Prostate gland (tissue), 2 donors: ENCODE results near the gene PNMT. TPM values are rescaled to one million over a fixed set of nuclear protein-coding genes. Genes with fewer than 3 reads are reported as not detected.
A peak's percentile ranks its signal among the peaks of the same experiment; 100 is the strongest.

Source experiments
- DNase-seq: peaks from one replicate; pipeline ENCODE4 v3.0.0-alpha.2; 2019; ENCODE audit warnings: low spot score
- H3K27ac ChIP-seq, 2 donors: fragments of 200-600 bp; sonication (generic); 2 replicates each; pipeline ENCODE4 v1.5.1; 2017 to 2019
- H3K27me3 ChIP-seq: fragments of 200-600 bp; sonication (generic); replicated peaks from 2 replicates; pipeline ENCODE4 v1.5.1; 2019; ENCODE audit not compliant: insufficient read depth
- H3K36me3 ChIP-seq, 2 donors: fragments of 200-600 bp; sonication (generic); 1 replicate in 1 of 2; 2 replicates in 1 of 2; pipeline versions ENCODE4 v1.5.1 to v1.8.1; 2017 to 2019
- H3K4me1 ChIP-seq: fragments of 200-600 bp; sonication (generic); replicated peaks from 2 replicates; pipeline ENCODE4 v1.5.1; 2019
- H3K4me3 ChIP-seq, 2 donors: fragments of 200-600 bp; sonication (generic); 2 replicates each; pipeline ENCODE4 v1.5.1; 2017 to 2019
- H3K9me3 ChIP-seq: fragments of 200-600 bp; sonication (generic); 2 replicates; pipeline ENCODE4 v1.5.1; 2017
- POLR2A ChIP-seq: fragments of 450-650 bp; IDR thresholded peaks from one replicate; pipeline ENCODE4 v1.6.1; 2016; ENCODE audit warnings: antibody characterized with exemption, mild to moderate bottlenecking
- POLR2AphosphoS5 ChIP-seq: sonication (generic); formaldehyde crosslinking; IDR thresholded peaks from one replicate; pipeline ENCODE4 v1.6.1; 2017; ENCODE audit warnings: antibody characterized with exemption
- WGBS: methylation state at CpG from one replicate; pipeline ENCODE4 v1.1.5; 2018; 5-methylcytosine and 5-hydroxymethylcytosine counted together
- intact Hi-C: fragments of 100-400 bp; cut with DNase I; formaldehyde crosslinking; loops from one replicate; pipeline ENCODE4 v1.14.2; 2022
- total RNA-seq, 2 donors: library from RNA; depleted of rRNA; stranded (reverse); fragments of >200 nt; gene quantifications; one replicate each; pipeline ENCODE4 v1.1.0, GENCODE V29; 2016
- TF ChIP-seq, protein P1 (sequence below), 4 experiments: fragments of 200-600 bp in 2 of 4; fragments of 450-650 bp in 2 of 4; sonication (generic) in 2 of 4; IDR thresholded peaks; 1 replicate in 3 of 4; 2 replicates in 1 of 4; pipeline ENCODE4 v1.5.1; 2016 to 2019; ENCODE audit warnings: antibody characterized with exemption in 4 of 4, mild to moderate bottlenecking in 2 of 4, moderate library complexity in 2 of 4

The PNMT gene
- total RNA-seq, 2 donors from 2014 or later: 2.7 to 5.8 TPM

DNA sequence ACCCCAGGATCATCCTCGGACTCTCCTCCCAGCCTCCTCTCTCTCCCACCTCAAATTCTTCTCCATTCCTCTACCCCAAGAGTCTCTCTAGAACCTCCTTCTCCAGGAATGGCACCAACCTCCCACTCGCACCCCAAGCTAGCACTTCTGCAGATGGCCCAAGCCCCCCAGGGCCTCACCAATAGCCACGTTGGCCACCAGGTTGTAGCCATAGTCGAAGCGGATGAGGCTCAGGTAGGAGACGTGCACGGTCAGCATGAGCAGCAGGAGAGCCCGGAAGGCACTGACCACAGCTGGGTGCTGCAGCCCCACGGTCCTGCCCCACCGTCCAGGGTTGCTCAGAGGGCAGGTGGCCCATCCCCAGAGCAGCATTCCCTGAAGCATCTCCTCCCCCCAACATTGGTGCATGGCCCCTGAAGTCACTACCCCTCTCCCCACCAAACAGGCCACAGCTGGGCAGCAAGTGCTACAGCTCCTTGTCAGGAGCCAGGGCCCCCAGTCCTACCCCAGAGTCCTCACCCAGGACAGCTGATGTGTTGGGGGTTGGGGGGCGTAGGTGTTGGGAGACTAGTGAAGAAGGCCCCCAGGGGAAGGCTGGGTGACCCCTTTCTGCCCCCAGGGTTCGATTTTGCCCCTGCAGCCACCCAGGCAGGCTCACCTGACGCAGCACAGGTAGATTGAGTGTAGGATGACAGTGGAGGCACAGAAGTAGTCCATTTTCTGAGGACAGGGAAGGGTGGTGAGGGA lies 5.3 kb downstream of the PNMT start:
- TF ChIP-seq, protein P1, sequence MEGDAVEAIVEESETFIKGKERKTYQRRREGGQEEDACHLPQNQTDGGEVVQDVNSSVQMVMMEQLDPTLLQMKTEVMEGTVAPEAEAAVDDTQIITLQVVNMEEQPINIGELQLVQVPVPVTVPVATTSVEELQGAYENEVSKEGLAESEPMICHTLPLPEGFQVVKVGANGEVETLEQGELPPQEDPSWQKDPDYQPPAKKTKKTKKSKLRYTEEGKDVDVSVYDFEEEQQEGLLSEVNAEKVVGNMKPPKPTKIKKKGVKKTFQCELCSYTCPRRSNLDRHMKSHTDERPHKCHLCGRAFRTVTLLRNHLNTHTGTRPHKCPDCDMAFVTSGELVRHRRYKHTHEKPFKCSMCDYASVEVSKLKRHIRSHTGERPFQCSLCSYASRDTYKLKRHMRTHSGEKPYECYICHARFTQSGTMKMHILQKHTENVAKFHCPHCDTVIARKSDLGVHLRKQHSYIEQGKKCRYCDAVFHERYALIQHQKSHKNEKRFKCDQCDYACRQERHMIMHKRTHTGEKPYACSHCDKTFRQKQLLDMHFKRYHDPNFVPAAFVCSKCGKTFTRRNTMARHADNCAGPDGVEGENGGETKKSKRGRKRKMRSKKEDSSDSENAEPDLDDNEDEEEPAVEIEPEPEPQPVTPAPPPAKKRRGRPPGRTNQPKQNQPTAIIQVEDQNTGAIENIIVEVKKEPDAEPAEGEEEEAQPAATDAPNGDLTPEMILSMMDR (IDR thresholded peaks at IDR 0.05): no peak
- TF ChIP-seq POLR2A (no peak), POLR2AphosphoS5 (no peak)
- no peaks in the 10 kb centered on the region for H3K36me3 ChIP-seq
- no peaks in the 10 kb centered on the region for H3K9me3 ChIP-seq
- H3K4me1 ChIP-seq: peaks cover 20% of the 10 kb centered on the region
- no peak for DNase-seq
- H3K4me3 ChIP-seq: no peak overlapping the region
- H3K27me3 ChIP-seq: no peaks in the 10 kb centered on the region
- no peak overlapping the region for H3K27ac ChIP-seq
- WGBS: 85% methylated on average over 13 of the region's 13 CpGs
- intact Hi-C loops: loop anchor here (5.0 kb wide), 1 partner anchor 51 kb away; no protein-coding TSS in a partner anchor

DNA sequence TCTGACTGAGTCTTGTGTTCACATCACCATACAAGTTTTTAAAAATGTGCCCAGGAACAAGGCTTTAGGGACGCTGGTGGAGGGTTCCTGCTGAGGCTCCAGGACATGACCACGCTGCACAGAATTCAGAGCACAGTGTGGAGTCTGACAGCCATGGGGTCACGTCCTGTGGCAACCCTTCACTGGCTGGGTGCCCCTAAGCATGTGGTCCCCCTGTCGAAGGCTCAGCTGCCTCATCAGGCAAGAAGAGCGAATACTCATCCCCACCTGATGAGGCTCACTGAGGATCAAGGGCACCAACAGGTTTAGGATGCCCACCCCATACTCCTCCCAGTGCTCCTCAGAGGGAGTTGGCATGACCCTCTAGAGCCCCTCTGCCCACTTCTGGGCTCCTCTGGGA lies 5.9 kb downstream of the PNMT start:
- intact Hi-C loops: loop anchor here (5.0 kb wide), 1 partner anchor 52 kb away; no protein-coding TSS in a partner anchor
- no peaks in the 10 kb centered on the region for H3K36me3 ChIP-seq
- peaks cover 20% of the 10 kb centered on the region for H3K4me1 ChIP-seq
- no peak for DNase-seq
- no peak for TF ChIP-seq POLR2A
- TF ChIP-seq, protein P1 (IDR thresholded peaks at IDR 0.05): no peak
- no peak for TF ChIP-seq POLR2AphosphoS5
- no peak overlapping the region for H3K4me3 ChIP-seq
- no peaks in the 10 kb centered on the region for H3K9me3 ChIP-seq
- peak overlapping the region in 1 of 2 donors; percentile 70 for H3K27ac ChIP-seq
- H3K27me3 ChIP-seq: no peaks in the 10 kb centered on the region
- WGBS: 80% methylated on average over 5 of the region's 5 CpGs

DNA sequence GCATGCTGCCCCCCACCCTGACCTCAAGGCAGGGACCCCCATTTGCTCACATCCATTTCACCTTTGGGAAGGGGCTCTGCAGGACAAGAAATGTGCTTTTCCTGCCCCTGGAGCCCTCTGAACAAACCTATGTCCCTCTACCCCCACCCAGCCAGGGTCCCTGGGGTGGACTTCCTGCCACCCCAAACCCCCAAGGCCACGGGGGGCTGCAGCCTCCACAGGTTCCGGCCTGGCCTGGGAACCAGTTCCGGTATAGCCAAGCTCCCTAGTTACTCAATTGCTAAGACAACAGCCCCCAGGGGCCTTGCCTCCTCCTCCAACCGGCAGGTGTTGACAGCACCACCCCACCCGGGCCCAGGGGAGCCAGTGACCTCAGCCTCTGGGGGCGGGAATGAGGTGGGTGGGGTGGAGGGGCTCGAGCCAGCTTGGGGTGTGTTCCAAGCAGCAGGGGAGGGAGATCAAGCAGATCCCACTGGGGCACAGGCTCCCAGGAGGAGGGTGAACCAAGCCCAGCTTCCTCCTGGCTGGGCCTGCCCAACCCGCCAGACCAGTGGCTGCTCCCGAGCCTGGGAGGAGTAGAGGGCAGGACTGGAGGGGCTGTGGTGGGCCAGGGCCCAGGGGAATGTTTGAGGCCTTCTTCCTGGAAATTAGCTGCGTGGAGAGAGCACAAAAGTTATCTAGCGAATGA lies 6.6 kb downstream of the PNMT start:
- Histone ChIP-seq H3K9me3 (no peaks in the 10 kb centered on the region), H3K4me1 (peaks cover 20% of the 10 kb centered on the region), H3K27ac (peak overlapping the region; percentile 62 to 70), H3K27me3 (no peaks in the 10 kb centered on the region), H3K36me3 (no peaks in the 10 kb centered on the region), H3K4me3 (no peak overlapping the region)
- intact Hi-C loops: loop anchor here (5.0 kb wide), 2 partner anchors 38 to 53 kb away; partner anchors contain the start of gene STARD3
- WGBS: 47% methylated on average over 10 of the region's 11 CpGs
- TF ChIP-seq POLR2AphosphoS5: peak; percentile 34
- TF ChIP-seq, protein P1 (IDR thresholded peaks at IDR 0.05): no peak
- DNase-seq: peak; percentile 55

DNA sequence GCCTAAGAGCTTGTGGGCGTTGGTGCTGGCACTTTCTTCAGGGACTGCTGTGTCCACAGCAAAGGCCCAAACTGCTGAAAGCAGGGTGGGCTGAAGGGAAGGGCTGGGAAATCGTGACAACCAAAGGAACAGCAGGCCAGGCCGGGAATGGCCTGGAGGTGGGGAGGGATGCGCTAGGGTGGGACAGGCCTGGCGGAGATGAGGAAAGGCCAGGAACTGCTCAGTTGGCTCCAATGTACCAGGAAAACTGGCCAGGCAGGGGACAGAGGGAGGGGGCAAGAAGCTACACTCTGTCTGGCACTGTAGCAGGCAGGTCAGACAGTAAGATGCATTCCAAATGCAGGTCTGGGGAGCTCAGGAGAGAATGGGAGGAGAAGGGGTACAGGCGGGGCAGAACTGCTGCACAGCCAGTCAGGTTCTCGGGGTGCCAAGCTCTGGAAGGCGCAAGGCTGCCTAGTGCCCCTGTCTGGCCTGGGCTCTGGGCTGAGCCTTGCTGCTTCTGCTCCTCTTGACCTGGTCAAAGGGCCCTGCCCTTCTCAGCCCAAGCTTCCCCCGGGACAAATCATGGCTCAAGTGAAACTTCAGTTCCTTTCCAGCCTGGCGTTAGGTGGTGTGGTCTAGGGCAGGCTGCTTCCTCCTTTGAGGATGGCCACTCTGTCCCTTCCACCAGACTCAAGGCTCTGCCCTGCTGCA lies 7.3 kb downstream of the PNMT start:
- H3K9me3 ChIP-seq: no peaks in the 10 kb centered on the region
- DNase-seq: no peak
- peak overlapping the region; percentile 62 to 70 for H3K27ac ChIP-seq
- intact Hi-C loops: loop anchor here (5.0 kb wide), 1 partner anchor 38 kb away; the partner anchor contains the start of gene STARD3
- TF ChIP-seq, protein P1 (IDR thresholded peaks at IDR 0.05): no peak
- no peak for TF ChIP-seq POLR2AphosphoS5
- TF ChIP-seq POLR2A: no peak
- no peaks in the 10 kb centered on the region for H3K36me3 ChIP-seq
- no peaks in the 10 kb centered on the region for H3K27me3 ChIP-seq
- H3K4me1 ChIP-seq: peaks cover 20% of the 10 kb centered on the region
- 68% methylated on average over 10 of the region's 10 CpGs for WGBS
- no peak overlapping the region for H3K4me3 ChIP-seq
